ENCODE measurements around the gene COL27A1. TPM values are rescaled to one million over a fixed set of nuclear protein-coding genes. Genes with fewer than 3 reads are reported as not detected.

COL27A1 gene
- polyA plus RNA-seq, 1 donor (not counting 4 experiments of a cell fraction or from before 2014, with no cell fraction given): 14.0 TPM

- H3K79me2 ChIP-seq (ENCODE audit: control insufficient read depth, insufficient read depth, low read length): no peaks in the 10 kb centered on the region
- H3K36me3 ChIP-seq (ENCODE audit: control insufficient read depth in 2 of 2, extremely low read depth in 1 of 2, insufficient read depth in 2 of 2, low read length in 2 of 2): no peaks in the 10 kb centered on the region
- FAIRE-seq (no peak), DNase-seq (ENCODE audit: low read depth, low spot score) (no peak)
- no peak overlapping the region for H3K27ac ChIP-seq (ENCODE audit: control insufficient read depth, insufficient read depth, low read length)
- no peaks in the 10 kb centered on the region for H3K9me1 ChIP-seq (ENCODE audit: control insufficient read depth, extremely low read depth, insufficient read depth, low read length)
- no peak overlapping the region for H2AFZ ChIP-seq (ENCODE audit: control insufficient read depth, low read length)
- H3K27me3 ChIP-seq (ENCODE audit: control insufficient read depth, extremely low read depth, insufficient read depth, low read length): peaks cover 20% of the 10 kb centered on the region
- dilution Hi-C loops (cut with MboI; ENCODE audit: extremely low pct_ligation_motif_present, low sequenced_read_pairs): no loop called here
- no peak overlapping the region for H3K4me3 ChIP-seq (ENCODE audit: control insufficient read depth in 2 of 3, extremely low read depth in 1 of 3, insufficient read depth in 2 of 3, low read depth in 1 of 3, low read length in 3 of 3)
- H3K9me3 ChIP-seq (ENCODE audit: control insufficient read depth, low read depth, low read length): no peaks in the 10 kb centered on the region
- no peak overlapping the region for H3K4me2 ChIP-seq (ENCODE audit: control insufficient read depth, extremely low read depth, insufficient read depth, low read depth, low read length)
- H3K4me1 ChIP-seq (ENCODE audit: control insufficient read depth, extremely low read depth, insufficient read depth, low read length): peaks cover 5% of the 10 kb centered on the region
- no peak for TF ChIP-seq EZH2 (IDR thresholded peaks at IDR 0.05; ENCODE audit: low read length)
- TF ChIP-seq CTCF (optimal IDR thresholded peaks at IDR 0.05 in 1 of 3, IDR thresholded peaks at IDR 0.05 in 1 of 3, conservative IDR thresholded peaks at IDR 0.05 in 1 of 3; ENCODE audit: extremely low read depth in 1 of 3, insufficient read depth in 2 of 3, low read length in 3 of 3): no peak
- no peaks in the 10 kb centered on the region for H4K20me1 ChIP-seq (ENCODE audit: control insufficient read depth, extremely low read depth, insufficient read depth, low read length)
- no peak overlapping the region for H3K9ac ChIP-seq (ENCODE audit: control insufficient read depth, extremely low read depth, insufficient read depth, low read length)
These were observed 37.7 kb upstream of the COL27A1 start for GRCh38 chr9:114117614-114117995.

- Histone ChIP-seq H3K27ac (ENCODE audit: control insufficient read depth, insufficient read depth, low read length) (no peak overlapping the region), H4K20me1 (ENCODE audit: control insufficient read depth, extremely low read depth, insufficient read depth, low read length) (no peaks in the 10 kb centered on the region), H3K4me1 (ENCODE audit: control insufficient read depth, extremely low read depth, insufficient read depth, low read length) (peaks cover 3% of the 10 kb centered on the region), H3K79me2 (ENCODE audit: control insufficient read depth, insufficient read depth, low read length) (no peaks in the 10 kb centered on the region), H3K36me3 (ENCODE audit: control insufficient read depth in 2 of 2, extremely low read depth in 1 of 2, insufficient read depth in 2 of 2, low read length in 2 of 2) (no peaks in the 10 kb centered on the region), H2AFZ (ENCODE audit: control insufficient read depth, low read length) (no peak overlapping the region), H3K27me3 (ENCODE audit: control insufficient read depth, extremely low read depth, insufficient read depth, low read length) (peaks cover 20% of the 10 kb centered on the region), H3K9ac (ENCODE audit: control insufficient read depth, extremely low read depth, insufficient read depth, low read length) (no peak overlapping the region), H3K4me3 (ENCODE audit: control insufficient read depth in 2 of 3, extremely low read depth in 1 of 3, insufficient read depth in 2 of 3, low read depth in 1 of 3, low read length in 3 of 3) (no peak overlapping the region), H3K9me1 (ENCODE audit: control insufficient read depth, extremely low read depth, insufficient read depth, low read length) (no peaks in the 10 kb centered on the region), H3K4me2 (ENCODE audit: control insufficient read depth, extremely low read depth, insufficient read depth, low read depth, low read length) (no peak overlapping the region), H3K9me3 (ENCODE audit: control insufficient read depth, low read depth, low read length) (no peaks in the 10 kb centered on the region)
- DNase-seq (ENCODE audit: low read depth, low spot score) (no peak), FAIRE-seq (no peak)
- dilution Hi-C loops (cut with MboI; ENCODE audit: extremely low pct_ligation_motif_present, low sequenced_read_pairs): no loop called here
- TF ChIP-seq CTCF (optimal IDR thresholded peaks at IDR 0.05 in 1 of 3, IDR thresholded peaks at IDR 0.05 in 1 of 3, conservative IDR thresholded peaks at IDR 0.05 in 1 of 3; ENCODE audit: extremely low read depth in 1 of 3, insufficient read depth in 2 of 3, low read length in 3 of 3) (no peak), EZH2 (IDR thresholded peaks at IDR 0.05; ENCODE audit: low read length) (no peak)
These were observed 37.1 kb upstream of the COL27A1 start for GRCh38 chr9:114117996-114118830.

All from keratinocyte (primary cell).